Islet precursor cell (in vitro differentiated cells): Measurements from ENCODE around the gene TBC1D9B.

ENCODE experiments used
- DNase-seq: peaks from one replicate; pipeline ENCODE4 v3.0.0-alpha.2; 2018

The TBC1D9B gene

DNA sequence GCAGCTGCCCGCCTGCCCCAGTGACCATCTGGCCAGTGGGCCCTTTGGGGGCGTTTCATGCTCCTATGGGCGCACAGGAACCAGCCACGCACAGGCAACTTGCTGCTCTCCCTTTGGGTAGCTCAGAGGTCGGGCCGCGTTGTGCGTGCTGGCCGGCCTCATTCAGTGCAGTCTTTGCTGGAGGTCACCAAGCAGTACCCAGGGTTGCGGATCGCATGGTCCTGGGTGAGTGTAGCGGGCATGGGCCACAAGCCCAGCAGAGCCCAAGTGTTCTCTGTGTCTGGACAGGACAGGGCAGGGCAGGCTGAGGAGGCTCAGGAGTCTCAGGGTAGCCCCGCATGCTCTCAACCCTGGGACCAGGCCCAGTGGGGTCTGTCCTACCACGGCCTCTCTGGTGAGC lies 39.2 kb downstream of the TBC1D9B start:
- DNase-seq: peak; percentile 29

- peak; percentile 50 for DNase-seq
Measured at GRCh38 chr5:179867476-179867875, 40.2 kb downstream of the TBC1D9B start.

DNA sequence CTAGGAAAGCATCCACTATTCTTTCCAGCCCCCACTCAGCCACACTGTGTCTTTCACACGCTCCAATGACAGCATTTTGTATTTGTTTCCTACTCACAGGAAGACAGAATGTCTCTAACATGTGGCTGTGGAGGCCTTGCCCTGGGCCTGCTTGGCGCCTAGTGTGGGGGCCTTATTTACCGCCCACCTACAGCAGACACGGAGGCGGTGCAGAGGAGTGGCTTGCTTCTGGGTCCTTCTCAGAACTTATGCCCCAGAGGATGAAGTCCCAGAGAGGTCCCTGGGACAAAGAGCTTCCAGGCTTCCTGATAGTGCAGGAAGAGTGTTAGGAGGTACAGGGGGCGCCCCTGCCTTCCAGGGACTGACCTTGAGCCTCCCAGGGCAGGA lies 40.6 kb downstream of the TBC1D9B start:
- no peak for DNase-seq

- peak; percentile 45 for DNase-seq
Measured at GRCh38 chr5:179866241-179867078, 41.2 kb downstream of the TBC1D9B start.

- peak; percentile 48 for DNase-seq
Measured at GRCh38 chr5:179865491-179866240, 42.0 kb downstream of the TBC1D9B start.

GRCh38 chr5:179864686-179865085 lies 43.0 kb downstream of the TBC1D9B start:
- peak; percentile 36 for DNase-seq

DNA sequence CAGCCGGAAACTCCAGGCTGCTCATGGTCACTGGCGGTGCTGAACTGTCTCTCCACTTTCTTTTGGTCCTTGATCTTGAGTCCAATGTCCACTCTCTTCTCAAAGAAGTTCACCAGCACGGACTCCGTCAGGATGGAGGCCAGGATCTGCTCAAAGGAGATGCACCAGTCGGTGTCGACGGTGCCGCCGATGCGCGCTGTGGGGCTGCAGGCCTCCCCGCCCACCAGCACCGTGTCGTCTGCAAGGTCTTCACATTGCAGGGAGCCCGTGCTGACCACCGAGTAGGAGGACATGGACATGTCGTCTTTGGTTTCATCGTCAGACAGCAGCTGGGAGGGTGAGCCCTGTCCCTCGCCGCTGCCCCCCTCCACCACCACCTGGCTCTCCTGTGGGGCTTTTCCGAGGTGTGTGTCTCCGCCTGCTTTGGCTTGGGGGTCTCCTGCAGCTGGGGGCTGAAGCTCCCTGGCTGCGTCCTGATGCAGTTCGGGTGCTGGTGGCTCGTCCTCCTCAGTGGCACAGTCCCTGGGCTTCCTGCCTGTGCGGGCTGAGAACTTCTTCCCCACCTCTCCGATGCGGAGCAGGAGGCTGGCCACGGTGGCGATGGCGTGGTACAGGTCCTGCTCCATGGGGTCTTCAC lies 44.1 kb downstream of the TBC1D9B start:
- DNase-seq: no peak

- no peak for DNase-seq
Measured at GRCh38 chr5:179862891-179863290, 44.8 kb downstream of the TBC1D9B start.

DNA sequence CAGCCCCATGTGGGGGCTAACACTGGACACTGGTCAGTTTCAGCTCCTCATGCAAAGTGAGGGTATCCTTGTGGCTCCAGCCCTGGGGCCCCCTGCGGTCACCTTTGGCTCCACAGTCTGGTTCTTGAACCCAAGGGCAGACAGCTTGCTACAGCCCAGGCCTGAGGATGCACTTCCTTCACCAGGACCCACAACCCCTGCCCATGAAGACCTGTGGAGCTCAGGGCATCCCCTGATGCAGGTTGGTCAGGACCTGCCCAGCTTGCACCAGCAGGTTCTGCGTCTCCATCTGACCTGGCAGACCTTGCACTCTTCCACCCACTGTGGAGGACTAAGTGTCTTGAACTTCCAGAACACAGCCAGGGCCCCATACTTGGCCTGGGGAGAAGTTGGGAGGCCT lies 45.4 kb downstream of the TBC1D9B start:
- peak; percentile 17 for DNase-seq

- DNase-seq: peak; percentile 42
Measured at GRCh38 chr5:179860301-179860700, 47.4 kb downstream of the TBC1D9B start.

DNA sequence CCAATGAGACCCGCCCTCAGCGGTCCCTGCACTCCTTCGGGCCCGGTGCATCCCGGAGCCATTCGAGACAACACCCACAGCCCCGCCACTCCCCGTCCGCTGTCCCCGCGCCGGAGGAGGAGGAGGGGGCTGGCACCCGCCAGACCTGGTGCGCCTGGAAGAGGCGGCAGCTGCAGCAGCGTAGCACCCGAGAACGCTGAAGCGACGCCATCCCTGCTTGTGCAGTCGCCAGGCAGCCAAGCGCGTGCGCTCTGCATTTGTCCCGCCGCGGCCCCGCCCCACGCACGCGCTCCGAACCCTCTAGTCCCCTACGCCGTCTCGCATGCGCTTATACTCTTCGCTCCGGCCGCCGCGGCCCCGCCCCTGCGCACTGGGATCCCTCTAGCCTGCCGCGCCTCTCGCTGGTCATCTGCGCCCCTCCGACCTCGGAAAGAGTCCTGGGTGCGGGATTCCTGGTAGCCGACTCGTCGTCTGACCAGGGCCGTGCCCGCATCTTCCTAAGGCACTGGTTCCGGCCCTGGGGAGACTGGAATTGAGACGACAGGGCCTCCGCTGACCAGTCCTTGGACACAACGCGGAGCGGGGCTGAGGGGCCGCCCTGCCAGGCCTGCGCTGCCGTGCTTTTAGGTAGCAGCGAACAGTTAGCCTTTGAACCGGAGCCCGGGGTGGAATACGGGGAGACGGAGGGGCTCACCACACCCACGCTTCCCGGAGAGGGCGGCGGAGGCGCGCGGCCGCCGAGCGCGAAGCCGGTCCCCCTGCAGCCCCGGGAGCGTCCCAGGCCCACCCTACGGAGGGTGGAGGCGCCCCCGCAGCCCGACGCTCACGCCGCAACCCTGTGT lies 48.9 kb downstream of the TBC1D9B start, which contains the start of gene MRNIP:
Gene MRNIP (minus strand): TSS at position 232 of the 842 bp plus-strand sequence. CDS start 21 bp downstream, at position 211.
- peak; percentile 97 for DNase-seq

DNA sequence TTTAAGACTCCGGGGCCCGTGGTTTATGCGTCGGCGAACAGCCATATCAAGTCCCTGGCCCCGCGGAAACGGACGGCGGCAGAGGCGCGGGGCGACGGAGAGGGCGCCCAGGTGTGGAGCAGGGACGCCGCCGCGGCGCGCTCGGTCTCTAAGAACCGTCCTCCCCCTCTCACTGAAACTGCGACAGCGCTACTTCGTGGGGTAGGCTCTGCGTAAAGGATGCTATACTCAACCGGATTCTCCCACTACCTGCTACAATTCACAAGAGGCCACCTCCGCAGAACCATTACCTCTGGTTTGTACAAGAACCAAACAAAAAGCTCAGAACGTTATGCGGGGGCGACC lies 49.5 kb downstream of the TBC1D9B start:
- no peak for DNase-seq

- DNase-seq: no peak
Measured at GRCh38 chr5:179854356-179854755, 53.3 kb downstream of the TBC1D9B start.

- DNase-seq: no peak
Measured at GRCh38 chr5:179852993-179853547, 54.6 kb downstream of the TBC1D9B start.

DNA sequence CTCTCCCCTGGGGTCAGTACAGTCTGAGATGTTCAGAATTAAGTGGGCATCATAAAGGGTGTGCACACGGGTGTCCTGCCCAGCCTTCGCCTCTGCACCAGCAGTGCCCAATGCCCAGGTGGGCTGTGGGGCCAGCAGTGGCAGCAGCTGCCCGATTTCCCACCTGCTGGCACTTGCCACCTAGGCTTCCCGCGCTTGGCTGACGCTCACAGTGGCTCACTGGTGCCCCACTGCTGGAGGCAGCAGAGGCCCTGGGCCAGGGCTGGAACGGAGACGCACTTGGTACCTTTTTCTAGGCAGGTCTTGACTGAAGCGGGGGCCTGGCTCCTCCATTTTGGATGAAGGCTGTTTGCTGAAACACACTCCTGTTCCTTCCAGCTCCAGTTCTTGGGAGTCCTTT lies 66.1 kb downstream of the TBC1D9B start:
- DNase-seq: no peak

- DNase-seq: no peak
Measured at GRCh38 chr5:179840766-179841165, 66.9 kb downstream of the TBC1D9B start.

- DNase-seq: no peak
Measured at GRCh38 chr5:179840321-179840720, 67.4 kb downstream of the TBC1D9B start.

DNA sequence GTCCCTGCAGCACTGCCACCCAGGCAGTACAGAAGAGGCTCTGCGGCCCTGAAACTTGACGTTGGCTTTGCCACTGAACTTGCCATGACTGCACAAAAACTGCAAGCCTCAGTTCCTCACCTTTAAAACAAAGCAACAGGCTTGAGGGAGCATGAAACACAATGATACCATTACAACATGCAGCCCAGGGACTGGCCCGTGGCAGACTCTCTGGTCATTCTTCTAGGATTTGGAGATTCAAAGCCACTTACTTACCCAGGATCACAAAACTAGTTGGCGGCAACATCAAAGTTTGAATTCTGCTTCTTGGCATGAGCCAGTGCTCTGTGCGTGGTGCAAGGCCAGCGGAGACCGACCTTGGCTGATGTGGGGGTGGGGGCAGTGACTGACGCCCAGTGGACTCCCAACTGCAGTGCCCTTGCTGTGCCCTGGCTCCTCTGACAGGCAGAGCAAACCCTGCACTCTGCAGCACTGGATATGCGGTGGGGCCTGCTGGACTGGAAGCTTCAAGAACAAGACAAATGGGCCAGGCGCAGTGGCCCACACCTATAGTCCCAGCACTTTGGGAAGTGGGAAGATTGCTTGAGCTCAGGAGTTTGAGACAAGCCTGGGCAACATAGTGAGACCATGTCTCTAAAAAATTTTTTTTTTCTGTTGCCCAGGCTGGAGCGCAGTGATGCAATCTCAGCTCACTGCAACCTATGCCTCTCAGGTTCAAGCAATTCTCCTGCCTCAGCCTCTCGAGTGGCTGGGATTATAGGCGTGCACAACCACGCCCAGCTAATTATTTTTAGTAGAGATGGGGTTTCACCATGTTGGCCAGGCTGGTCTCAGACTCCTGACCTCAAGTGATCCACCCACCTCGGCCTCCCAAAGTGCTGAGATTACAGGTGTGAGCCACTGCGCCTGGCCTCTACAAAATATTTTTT lies 68.1 kb downstream of the TBC1D9B start:
- DNase-seq: no peak

GRCh38 chr5:179837076-179838011 lies 70.4 kb downstream of the TBC1D9B start:
- DNase-seq: no peak
